Chondrocyte (in vitro differentiated cells): Measurements from ENCODE around the gene XIRP2. TPM values are rescaled to one million over a fixed set of nuclear protein-coding genes. Genes with fewer than 3 reads are reported as not detected.

ENCODE experiments used
- DNase-seq: peaks from one replicate; pipeline ENCODE4 v3.0.0; 2021; ENCODE audit warnings: mixed read lengths, low spot score
- H3K27ac Mint-ChIP-seq: one replicate; pipeline ENCODE4 v1.8.0; 2021; ENCODE audit warnings: mild to moderate bottlenecking, moderate library complexity, mixed read lengths; ENCODE audit not compliant: unreplicated experiment
- H3K27me3 Mint-ChIP-seq: 2 replicates; pipeline ENCODE4 v1.8.0; 2021; ENCODE audit warnings: low read depth, mixed read lengths
- H3K36me3 Mint-ChIP-seq: 2 replicates; pipeline ENCODE4 v1.8.0; 2021; ENCODE audit warnings: low read depth, mixed read lengths
- H3K4me1 Mint-ChIP-seq: 2 replicates; pipeline ENCODE4 v1.8.0; 2021; ENCODE audit warnings: low read depth, mild to moderate bottlenecking, mixed read lengths
- H3K4me3 Mint-ChIP-seq: one replicate; pipeline ENCODE4 v1.8.0; 2021; ENCODE audit warnings: mild to moderate bottlenecking, moderate library complexity, mixed read lengths; ENCODE audit not compliant: unreplicated experiment
- H3K9me3 Mint-ChIP-seq: 2 replicates; pipeline ENCODE4 v1.8.0; 2021; ENCODE audit warnings: low read depth, mixed read lengths
- CTCF ChIP-seq: fragments of 200-600 bp; sonication (generic); IDR thresholded peaks from 2 replicates; pipeline ENCODE4 v1.5.0; 2021; ENCODE audit warnings: antibody characterized with exemption, mild to moderate bottlenecking, moderate library complexity
- total RNA-seq: library from RNA; stranded (reverse); gene quantifications from 3 replicates; pipeline ENCODE4 v1.2.1, GENCODE V29; 2021

The XIRP2 gene
- total RNA-seq, 1 donor from 2014 or later: not detected

GRCh38 chr2:166867874-166868514 is 20.3 kb upstream of the XIRP2 start:
- Mint-ChIP-seq H3K9me3 (peaks cover 2% of the 10 kb centered on the region), H3K27me3 (peaks cover 5% of the 10 kb centered on the region), H3K4me1 (no peaks in the 10 kb centered on the region), H3K4me3 (no peak overlapping the region), H3K27ac (no peak overlapping the region), H3K36me3 (no peaks in the 10 kb centered on the region)
- no peak for TF ChIP-seq CTCF
- no peak for DNase-seq

GRCh38 chr2:166870346-166870745 is 17.9 kb upstream of the XIRP2 start:
- peaks cover 5% of the 10 kb centered on the region for H3K27me3 Mint-ChIP-seq
- H3K36me3 Mint-ChIP-seq: no peaks in the 10 kb centered on the region
- peaks cover 2% of the 10 kb centered on the region for H3K9me3 Mint-ChIP-seq
- H3K4me1 Mint-ChIP-seq: no peaks in the 10 kb centered on the region
- no peak for TF ChIP-seq CTCF
- no peak overlapping the region for H3K4me3 Mint-ChIP-seq
- DNase-seq: no peak
- no peak overlapping the region for H3K27ac Mint-ChIP-seq

GRCh38 chr2:166881177-166881576 is 7.1 kb upstream of the XIRP2 start:
- no peak for DNase-seq
- H3K36me3 Mint-ChIP-seq: no peaks in the 10 kb centered on the region
- H3K27ac Mint-ChIP-seq: peak overlapping the region; percentile 73
- no peak for TF ChIP-seq CTCF
- H3K9me3 Mint-ChIP-seq: peaks cover 2% of the 10 kb centered on the region
- H3K27me3 Mint-ChIP-seq: no peaks in the 10 kb centered on the region
- peaks cover 8% of the 10 kb centered on the region for H3K4me1 Mint-ChIP-seq
- H3K4me3 Mint-ChIP-seq: no peak overlapping the region

GRCh38 chr2:166882851-166883250 is 5.4 kb upstream of the XIRP2 start:
- peaks cover 2% of the 10 kb centered on the region for H3K9me3 Mint-ChIP-seq
- TF ChIP-seq CTCF: no peak
- no peaks in the 10 kb centered on the region for H3K27me3 Mint-ChIP-seq
- H3K27ac Mint-ChIP-seq: no peak overlapping the region
- H3K4me1 Mint-ChIP-seq: peaks cover 8% of the 10 kb centered on the region
- no peak for DNase-seq
- H3K4me3 Mint-ChIP-seq: no peak overlapping the region
- H3K36me3 Mint-ChIP-seq: no peaks in the 10 kb centered on the region

DNA sequence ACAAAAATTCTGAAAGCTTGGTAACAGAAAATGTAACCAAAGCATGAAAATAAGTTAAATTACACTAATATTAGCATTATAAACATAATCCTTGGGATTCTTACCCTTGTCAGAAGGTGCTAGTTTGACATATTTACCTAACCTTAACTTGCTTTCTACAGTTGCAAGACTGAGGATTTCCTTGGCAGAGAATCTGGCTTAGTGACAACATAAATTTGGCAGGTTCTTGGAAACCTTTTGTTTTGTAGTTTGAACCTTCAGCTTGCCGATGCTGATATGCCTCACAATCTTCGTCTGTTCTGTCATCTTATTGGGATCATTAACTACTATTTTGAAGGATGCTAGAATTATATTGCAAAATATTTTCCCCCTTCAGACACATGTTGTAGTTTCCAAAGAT is 3.4 kb downstream of the XIRP2 start:
- Mint-ChIP-seq H3K27ac (no peak overlapping the region), H3K27me3 (peaks cover 4% of the 10 kb centered on the region), H3K4me1 (no peaks in the 10 kb centered on the region), H3K4me3 (no peak overlapping the region), H3K36me3 (no peaks in the 10 kb centered on the region), H3K9me3 (no peaks in the 10 kb centered on the region)
- no peak for DNase-seq
- no peak for TF ChIP-seq CTCF
